Activated T-cell treated with anti-CD3 and anti-CD28 coated beads for 1 hour (primary cell): ENCODE measurements around the gene DRP2.
"Not testable (repeated sequence)": the region's sequence is repeated elsewhere in the genome, so short reads cannot be mapped to it uniquely, and the experiment has no call there.

Source experiments
- DNase-seq: peaks from one replicate; pipeline ENCODE4 v3.0.0-alpha.2; 2020; ENCODE audit warnings: low read depth

Gene DRP2

DNA sequence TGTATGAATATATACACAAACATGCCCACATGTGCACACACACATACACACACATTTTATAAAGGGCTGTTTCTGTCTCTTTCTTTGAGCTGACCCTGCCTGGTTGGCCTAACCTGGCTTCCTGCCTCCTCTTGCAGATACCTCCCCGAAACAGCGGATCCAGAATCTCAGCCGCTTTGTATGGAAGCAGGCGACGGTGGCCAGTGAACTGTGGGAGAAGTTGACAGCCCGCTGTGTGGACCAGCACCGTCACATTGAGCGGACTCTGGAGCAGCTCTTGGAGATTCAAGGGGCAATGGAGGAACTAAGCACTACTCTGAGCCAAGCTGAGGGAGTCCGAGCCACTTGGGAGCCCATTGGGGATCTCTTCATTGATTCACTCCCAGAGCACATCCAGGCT lies 21.9 kb downstream of the DRP2 start:
- no peak for DNase-seq

- no peak for DNase-seq
Measured at GRCh38 chrX:101252634-101253033, 33.0 kb downstream of the DRP2 start.

GRCh38 chrX:101257448-101258258 lies 38.1 kb downstream of the DRP2 start:
- DNase-seq: no peak

DNA sequence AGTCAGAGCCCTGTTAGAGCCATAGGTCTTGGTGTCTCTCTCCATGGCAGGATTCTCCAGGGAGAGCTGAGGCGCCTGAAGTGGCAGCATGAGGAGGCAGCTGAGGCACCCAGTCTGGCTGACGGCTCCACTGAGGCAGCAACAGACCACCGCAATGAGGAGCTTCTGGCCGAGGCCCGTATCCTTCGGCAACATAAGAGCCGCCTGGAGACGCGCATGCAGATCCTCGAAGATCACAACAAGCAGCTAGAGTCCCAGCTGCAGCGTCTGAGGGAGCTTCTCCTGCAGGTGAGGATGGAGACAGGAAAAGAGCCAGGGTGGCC lies 38.6 kb downstream of the DRP2 start:
- no peak for DNase-seq

DNA sequence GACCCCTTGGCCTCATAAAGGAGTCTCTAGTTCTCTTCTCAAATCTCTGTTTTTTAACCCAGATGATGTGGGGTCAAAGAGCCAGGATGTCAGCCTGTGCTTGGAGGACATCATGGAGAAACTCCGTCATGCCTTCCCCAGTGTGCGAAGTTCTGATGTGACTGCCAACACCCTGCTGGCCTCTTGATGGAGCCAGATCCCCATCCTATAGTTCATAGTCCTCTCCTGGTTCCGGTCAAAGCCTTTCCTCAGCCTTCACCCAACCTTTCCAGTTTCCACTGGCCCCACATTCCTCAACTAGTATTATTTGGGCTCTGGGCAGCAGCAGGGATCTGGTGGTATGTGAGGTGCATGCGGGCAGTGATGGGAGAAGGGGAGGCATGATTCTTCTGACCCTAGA lies 40.8 kb downstream of the DRP2 start:
- DNase-seq: no peak

DNA sequence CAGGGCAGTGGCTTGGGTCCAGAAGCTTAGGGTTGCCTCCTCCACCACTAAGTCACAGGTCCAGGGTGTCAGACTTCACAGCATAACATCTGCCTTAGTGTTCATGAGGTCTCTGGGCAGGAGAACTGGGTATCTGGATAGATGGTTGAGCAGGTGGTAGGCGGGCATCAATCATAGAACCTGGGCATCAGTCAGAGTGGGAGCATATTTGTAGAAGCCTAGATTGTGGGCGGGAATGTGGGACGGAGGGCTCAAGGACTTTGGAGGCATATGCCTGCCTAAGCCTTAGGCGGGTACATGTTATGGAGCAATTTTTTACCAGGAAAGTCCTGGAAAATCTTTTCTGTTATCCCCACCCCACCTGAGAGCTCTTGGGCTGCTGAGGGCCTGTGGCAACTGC lies 43.0 kb downstream of the DRP2 start:
- DNase-seq: no peak

- no peak for DNase-seq
Measured at GRCh38 chrX:101263766-101264165, 44.2 kb downstream of the DRP2 start.

DNA sequence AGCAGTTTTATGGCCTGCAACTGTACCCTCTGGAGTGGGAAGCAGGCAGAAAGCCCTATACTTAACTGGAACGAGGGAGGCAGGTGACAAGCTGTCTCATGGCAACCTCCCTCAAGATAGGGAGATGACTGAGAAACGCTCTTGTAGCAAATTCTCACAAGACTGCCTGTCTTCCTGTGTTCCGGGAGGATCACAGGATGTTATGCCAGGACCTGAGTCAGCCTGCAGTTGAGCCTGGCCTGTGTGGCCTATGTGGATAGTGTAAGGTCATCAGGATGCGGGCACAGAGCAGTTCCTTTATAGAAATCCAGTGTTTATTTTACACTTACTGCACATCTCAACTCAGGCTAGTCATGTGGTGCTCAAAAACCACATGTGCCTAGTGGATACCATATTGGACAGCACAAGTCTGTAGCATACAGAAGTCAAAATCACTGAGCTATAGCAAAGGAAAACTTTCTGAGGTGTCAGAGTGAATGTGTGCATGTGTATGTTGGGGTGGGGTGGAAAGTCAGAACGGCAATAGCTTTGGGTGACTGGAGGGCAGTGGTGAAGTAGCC lies 46.4 kb downstream of the DRP2 start:
- no peak for DNase-seq

- no peak for DNase-seq
Measured at GRCh38 chrX:101274198-101274597, 54.6 kb downstream of the DRP2 start.

- DNase-seq: no peak
Measured at GRCh38 chrX:101276238-101276637, 56.7 kb downstream of the DRP2 start.

DNA sequence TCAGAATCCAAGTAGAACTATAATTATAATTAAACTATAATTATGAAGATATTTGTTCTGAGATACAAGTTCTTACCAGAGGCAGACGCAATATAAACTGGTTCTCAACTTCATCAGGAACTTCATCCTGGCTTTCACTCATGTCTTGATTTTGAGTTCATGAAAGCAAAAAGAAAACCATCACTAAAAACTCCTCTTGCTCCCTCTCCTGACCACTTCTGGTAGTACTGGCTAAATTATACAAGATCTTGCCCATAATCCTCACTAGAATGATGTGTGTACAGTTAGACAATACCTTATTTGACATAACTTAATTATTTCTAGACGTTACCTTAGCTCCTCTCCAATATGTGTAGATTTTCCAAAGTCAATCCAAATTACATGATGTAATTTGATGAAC lies 67.8 kb downstream of the DRP2 start:
- no peak for DNase-seq

- DNase-seq: no peak
Measured at GRCh38 chrX:101290957-101291603, 71.5 kb downstream of the DRP2 start, which contains the start of gene TAF7L. Gene TAF7L, minus strand, starts transcription at chrX:101291334. Its CDS starts 3,791 bp downstream, at chrX:101287543.

DNA sequence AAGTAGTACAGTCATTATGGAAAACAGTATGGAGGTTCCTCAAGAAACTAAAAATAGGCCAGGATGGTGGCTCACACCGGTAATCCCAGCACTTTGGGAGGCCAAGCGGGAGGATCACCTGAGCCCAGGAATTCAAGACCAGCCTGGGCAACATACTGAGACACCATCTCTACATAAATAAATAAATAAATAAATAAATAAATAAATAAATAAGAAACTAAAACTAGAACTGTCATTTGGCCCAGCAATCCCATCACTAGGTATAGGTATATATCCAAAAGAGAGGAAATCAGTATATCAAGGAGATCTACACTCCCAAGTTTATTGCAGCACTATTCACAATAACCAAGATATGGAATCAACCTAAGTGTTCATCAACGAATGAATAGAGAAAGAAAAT lies 76.0 kb downstream of the DRP2 start:
- not testable (repeated sequence) for DNase-seq

GRCh38 chrX:101303790-101304189 lies 84.2 kb downstream of the DRP2 start:
- DNase-seq: no peak
